GM19397 (cell line): ENCODE results near the gene ERAL1.
"Not testable (repeated sequence)": the region's sequence is repeated elsewhere in the genome, so short reads cannot be mapped to it uniquely, and the experiment has no call there.

ENCODE experiments used
- ATAC-seq: cut with Tn5 transposase; IDR thresholded peaks from one replicate; pipeline ENCODE4 v1.9.1; 2021; ENCODE audit warnings: mild to moderate bottlenecking, moderate library complexity; ENCODE audit not compliant: unreplicated experiment

ERAL1 gene

GRCh38 chr17:28849281-28849680 lies 5.5 kb upstream of the ERAL1 start:
- no peak for ATAC-seq

- ATAC-seq: no peak
Measured at GRCh38 chr17:28853295-28853694, 1.5 kb upstream of the ERAL1 start.

GRCh38 chr17:28855336-28855679 lies 492 bp downstream of the ERAL1 start:
- no peak for ATAC-seq

GRCh38 chr17:28856028-28856574 lies 1.3 kb downstream of the ERAL1 start:
- no peak for ATAC-seq

GRCh38 chr17:28857905-28858800 lies 3.3 kb downstream of the ERAL1 start:
- ATAC-seq: no peak

- ATAC-seq: no peak
Measured at GRCh38 chr17:28858801-28859355, 4.1 kb downstream of the ERAL1 start.

- no peak for ATAC-seq
Measured at GRCh38 chr17:28860363-28860808, 5.6 kb downstream of the ERAL1 start.

- ATAC-seq: no peak
Measured at GRCh38 chr17:28861393-28862203, 6.8 kb downstream of the ERAL1 start.

GRCh38 chr17:28862561-28862960 lies 7.7 kb downstream of the ERAL1 start:
- ATAC-seq: no peak

- no peak for ATAC-seq
Measured at GRCh38 chr17:28863953-28864352, 9.1 kb downstream of the ERAL1 start.

- no peak for ATAC-seq
Measured at GRCh38 chr17:28864991-28865849, 10.4 kb downstream of the ERAL1 start.

- peak; percentile 71 for ATAC-seq
Measured at GRCh38 chr17:28865946-28866752, 11.3 kb downstream of the ERAL1 start.

- ATAC-seq: no peak
Measured at GRCh38 chr17:28867276-28867675, 12.5 kb downstream of the ERAL1 start.

- ATAC-seq: peak; percentile 89
Measured at GRCh38 chr17:28871056-28871579, 16.3 kb downstream of the ERAL1 start.

GRCh38 chr17:28873839-28874238 lies 19.0 kb downstream of the ERAL1 start:
- no peak for ATAC-seq

GRCh38 chr17:28874750-28875149 lies 19.9 kb downstream of the ERAL1 start:
- no peak for ATAC-seq

- ATAC-seq: no peak
Measured at GRCh38 chr17:28875848-28876550, 21.2 kb downstream of the ERAL1 start.

GRCh38 chr17:28877150-28877711 lies 22.4 kb downstream of the ERAL1 start:
- not testable (repeated sequence) for ATAC-seq
